ENCODE measurements around the gene SAPCD1.
"Not testable (repeated sequence)": the region's sequence is repeated elsewhere in the genome, so short reads cannot be mapped to it uniquely, and the experiment has no call there.

Gene SAPCD1

DNA sequence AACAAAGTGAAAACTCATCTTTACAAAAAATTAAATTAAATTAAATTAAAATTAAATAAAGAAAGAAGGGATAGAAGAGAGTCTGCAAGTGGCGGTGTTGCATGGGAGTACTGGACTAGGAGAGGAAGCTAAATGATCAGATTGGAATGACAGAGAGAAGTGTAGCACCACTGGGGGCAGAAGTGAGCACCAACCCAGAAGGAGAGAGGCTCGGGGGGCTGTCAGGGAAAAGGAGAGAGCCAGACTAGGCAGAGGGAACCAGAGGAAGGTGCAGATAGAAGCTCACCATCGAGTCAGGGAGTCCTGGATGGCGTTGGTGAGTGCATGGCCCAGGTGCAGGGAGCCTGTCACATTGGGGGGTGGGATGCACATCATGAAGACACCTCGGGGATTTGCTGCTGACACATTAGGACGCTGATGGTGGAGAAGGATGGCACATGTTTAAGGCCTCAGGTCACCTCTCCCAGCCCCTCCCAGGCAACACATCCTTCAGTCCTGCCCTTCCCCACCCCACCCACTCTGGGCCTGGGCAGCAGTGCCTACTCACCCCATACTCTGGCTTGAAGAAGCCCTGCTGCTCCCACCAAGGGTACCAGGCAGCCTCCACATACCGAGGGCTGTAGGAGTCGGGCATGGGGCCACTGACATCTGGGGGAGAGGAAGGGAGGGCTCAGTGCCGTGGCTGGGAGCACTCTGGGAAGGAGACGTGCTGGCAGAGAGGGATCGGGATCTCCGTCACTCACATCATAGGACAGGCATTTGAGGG lies 29.1 kb downstream of the SAPCD1 start:
- H3K27ac Mint-ChIP-seq = no peak overlapping the region
- H3K4me3 Mint-ChIP-seq = no peak overlapping the region
- peaks cover 31% of the 10 kb centered on the region for H3K4me1 Mint-ChIP-seq
- no peaks in the 10 kb centered on the region for H3K9me3 Mint-ChIP-seq
- no peaks in the 10 kb centered on the region for H3K27me3 Mint-ChIP-seq
- peak; percentile 62 for DNase-seq
- ATAC-seq = no peak
- H3K36me3 Mint-ChIP-seq (ENCODE audit: low read depth) = peaks cover 49% of the 10 kb centered on the region

DNA sequence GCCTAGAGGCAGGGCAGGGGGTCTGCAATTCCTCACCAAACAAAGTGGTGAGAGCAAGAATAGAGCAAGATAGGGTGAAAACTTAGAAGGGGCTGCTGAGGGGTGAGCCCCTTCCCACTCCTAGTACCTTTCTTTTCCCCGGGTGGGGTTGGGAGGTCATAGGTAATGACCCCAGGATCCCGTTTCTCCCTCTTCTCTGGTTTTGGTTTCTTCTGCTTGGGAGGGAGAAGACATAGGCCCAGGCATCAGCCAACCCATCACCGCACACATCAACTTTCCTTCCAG lies 29.6 kb downstream of the SAPCD1 start:
- H3K27me3 Mint-ChIP-seq = no peaks in the 10 kb centered on the region
- H3K36me3 Mint-ChIP-seq (ENCODE audit: low read depth) = peaks cover 45% of the 10 kb centered on the region
- DNase-seq (no peak), ATAC-seq (no peak)
- no peak overlapping the region for H3K27ac Mint-ChIP-seq
- H3K9me3 Mint-ChIP-seq = no peaks in the 10 kb centered on the region
- peaks cover 35% of the 10 kb centered on the region for H3K4me1 Mint-ChIP-seq
- H3K4me3 Mint-ChIP-seq = no peak overlapping the region

DNA sequence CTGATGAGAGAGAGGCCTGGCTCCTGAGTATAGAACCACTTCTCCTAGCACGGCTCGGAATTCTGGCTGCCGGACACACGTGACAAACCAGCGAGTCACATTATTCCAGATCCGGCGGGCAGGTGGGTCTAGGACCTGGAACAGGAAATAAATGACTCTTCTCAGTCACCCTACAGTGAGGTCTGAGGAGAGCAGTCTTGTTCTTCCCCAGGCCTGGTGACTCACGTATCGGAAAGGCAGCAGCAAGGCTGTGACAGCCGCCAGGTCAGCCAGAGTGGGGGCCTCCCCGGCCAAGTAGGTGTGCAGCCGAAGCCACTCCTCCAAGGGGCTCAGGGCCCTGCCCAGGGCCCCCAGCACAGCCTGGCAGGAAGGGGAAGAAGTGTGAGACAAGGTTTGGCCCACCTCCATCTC lies 30.3 kb downstream of the SAPCD1 start:
- H3K36me3 Mint-ChIP-seq (ENCODE audit: low read depth) = peaks cover 47% of the 10 kb centered on the region
- peak; percentile 45 for ATAC-seq
- no peaks in the 10 kb centered on the region for H3K9me3 Mint-ChIP-seq
- H3K27me3 Mint-ChIP-seq = no peaks in the 10 kb centered on the region
- peak; percentile 43 for DNase-seq
- peaks cover 43% of the 10 kb centered on the region for H3K4me1 Mint-ChIP-seq
- H3K27ac Mint-ChIP-seq = peak overlapping the region; percentile 77
- H3K4me3 Mint-ChIP-seq = peak overlapping the region; percentile 87

DNA sequence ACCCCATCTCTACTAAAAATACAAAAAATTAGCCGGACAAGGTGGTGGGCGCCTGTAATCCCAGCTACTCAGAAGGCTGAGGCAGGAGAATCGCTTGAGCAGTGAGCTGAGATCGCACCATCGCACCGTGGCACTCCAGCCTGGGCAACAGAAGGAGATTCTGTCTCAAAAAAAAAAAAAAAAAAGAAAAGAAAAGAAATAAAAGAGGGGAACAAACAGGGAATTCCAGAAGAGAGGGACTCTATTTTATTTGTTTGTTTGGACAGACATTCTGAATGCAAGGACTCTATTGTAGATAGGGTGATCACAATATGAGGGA lies 31.4 kb downstream of the SAPCD1 start:
- not testable (repeated sequence) for H3K9me3 Mint-ChIP-seq, DNase-seq, ATAC-seq, H3K27me3 Mint-ChIP-seq
- H3K4me3 Mint-ChIP-seq = peak overlapping the region; percentile 87
- H3K27ac Mint-ChIP-seq = peak overlapping the region; percentile 87
- H3K4me1 Mint-ChIP-seq = peaks cover 50% of the 10 kb centered on the region
- peaks cover 49% of the 10 kb centered on the region for H3K36me3 Mint-ChIP-seq (ENCODE audit: low read depth)

DNA sequence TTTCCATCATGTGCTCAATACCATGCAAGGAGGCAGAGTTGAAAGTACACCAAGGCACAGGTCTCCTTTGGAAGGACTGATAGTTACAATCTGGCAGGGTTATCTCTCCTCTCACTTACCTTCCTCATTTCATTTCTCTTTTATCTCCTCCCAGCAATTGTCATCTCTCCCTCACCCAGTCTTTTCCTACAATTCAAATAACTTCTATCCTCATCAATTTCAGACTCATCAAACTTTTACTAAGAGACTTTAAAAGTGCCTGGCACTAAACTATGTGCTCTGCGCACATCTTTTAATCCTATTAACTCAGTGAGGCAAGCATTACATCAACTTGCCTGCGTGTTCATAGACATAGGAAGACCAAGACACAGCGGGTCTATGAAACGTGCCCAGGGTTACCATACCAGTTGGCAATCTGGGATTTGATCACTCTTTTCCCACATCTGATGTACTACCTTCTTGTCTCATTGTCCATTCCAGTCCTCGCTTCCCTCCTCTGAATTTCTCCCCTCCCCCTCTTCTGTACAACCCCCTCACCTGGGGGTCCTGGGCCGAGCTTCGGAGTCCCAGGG lies 31.9 kb downstream of the SAPCD1 start:
- peak overlapping the region; percentile 87 for H3K27ac Mint-ChIP-seq

DNA sequence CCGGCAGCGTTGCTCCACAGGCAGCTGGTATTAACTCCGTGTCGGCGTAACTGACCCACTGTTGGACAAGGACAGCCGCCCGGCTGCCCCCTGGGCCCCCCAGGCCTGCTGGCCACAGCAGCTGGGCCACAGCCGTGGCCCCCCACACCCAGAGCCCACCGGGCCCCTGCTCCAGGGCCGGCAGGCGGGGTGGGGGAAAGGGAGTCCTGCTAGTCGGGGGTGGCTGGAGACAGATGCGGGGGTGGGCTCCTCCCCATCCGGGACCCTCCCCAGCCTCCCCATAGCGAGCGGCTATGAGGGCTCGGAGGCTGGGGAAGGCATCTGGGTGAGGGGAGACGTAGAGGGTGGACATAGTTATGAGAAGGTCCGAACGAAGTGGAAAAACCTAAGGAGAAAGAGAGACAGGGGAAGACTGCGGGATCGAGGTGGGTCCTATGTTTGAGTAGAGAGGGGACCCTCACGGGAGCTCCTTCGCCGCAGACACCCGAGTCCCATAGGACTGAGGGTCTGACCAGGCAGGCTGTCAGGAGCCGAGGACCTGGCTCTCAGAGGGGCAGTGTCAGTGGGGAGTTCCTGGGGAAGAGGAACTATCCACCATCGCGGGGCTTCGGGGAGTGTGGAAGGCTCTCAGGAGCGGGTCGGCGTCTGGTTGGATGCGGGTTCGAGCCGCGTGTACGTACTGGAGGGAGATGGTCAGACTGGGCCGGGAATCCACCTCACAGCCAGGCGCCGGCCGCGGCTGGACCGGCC lies 32.6 kb downstream of the SAPCD1 start:
- no peaks in the 10 kb centered on the region for H3K9me3 Mint-ChIP-seq
- peaks cover 48% of the 10 kb centered on the region for H3K4me1 Mint-ChIP-seq
- no peaks in the 10 kb centered on the region for H3K27me3 Mint-ChIP-seq
- peak overlapping the region; percentile 87 for H3K4me3 Mint-ChIP-seq
- peak overlapping the region; percentile 99 for H3K27ac Mint-ChIP-seq
- DNase-seq (no peak), ATAC-seq (peak; percentile 4)
- H3K36me3 Mint-ChIP-seq (ENCODE audit: low read depth) = peaks cover 42% of the 10 kb centered on the region

More for the DNA sequence above, 31.9 kb downstream of the SAPCD1 start:
- Mint-ChIP-seq H3K4me1 (peaks cover 50% of the 10 kb centered on the region), H3K36me3 (ENCODE audit: low read depth) (peaks cover 46% of the 10 kb centered on the region), H3K4me3 (peak overlapping the region; percentile 87), H3K9me3 (no peaks in the 10 kb centered on the region), H3K27me3 (no peaks in the 10 kb centered on the region)
- ATAC-seq = no peak
- DNase-seq = no peak

DNA sequence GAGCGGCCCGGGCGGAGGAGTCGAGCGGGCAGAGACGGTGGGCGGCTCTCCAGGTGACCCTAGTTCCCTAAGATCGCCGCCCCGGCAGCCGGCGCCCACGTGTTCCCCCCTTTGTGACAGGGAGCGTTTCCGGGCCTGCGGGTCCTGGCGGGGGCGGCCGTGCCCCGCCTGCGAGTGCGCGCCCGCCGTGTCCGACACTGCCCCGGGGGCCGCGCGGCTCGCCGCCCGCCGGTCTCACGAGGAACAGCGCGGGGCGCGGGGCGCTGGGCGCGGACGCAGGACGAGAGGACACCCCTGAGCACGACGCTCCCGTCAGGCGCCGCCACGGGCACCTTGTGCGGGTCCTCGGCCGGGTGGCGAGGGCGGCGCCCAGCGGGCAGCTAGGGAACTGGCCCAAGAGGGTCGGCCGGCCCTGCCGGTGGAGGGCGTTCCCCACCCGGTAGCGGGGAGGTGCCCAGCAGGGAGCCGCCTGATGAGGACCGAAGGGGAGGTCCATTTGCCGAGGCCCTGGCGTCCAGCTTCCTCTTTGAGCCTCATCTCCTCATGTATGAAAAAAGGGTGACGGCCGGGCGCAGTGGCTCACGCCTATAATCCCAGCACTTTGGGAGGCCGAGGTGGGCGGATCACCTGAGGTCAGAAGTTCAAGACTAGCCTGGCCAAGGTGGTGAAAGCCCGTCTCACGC lies 33.3 kb downstream of the SAPCD1 start, which contains the start of gene VARS1:
TSS of gene VARS1 (minus strand) at position 137 of the 683 bp plus-strand sequence. CDS start 535 bp downstream, outside the sequence.
- peak within 1 kb of the TSS; percentile 87 for H3K4me3 Mint-ChIP-seq
- H3K9me3 Mint-ChIP-seq = no peaks in the 10 kb centered on the region
- DNase-seq (peak; percentile 89), ATAC-seq (peak; percentile 85)
- peaks cover 38% of the 10 kb centered on the region for H3K36me3 Mint-ChIP-seq (ENCODE audit: low read depth)
- H3K27me3 Mint-ChIP-seq = no peaks in the 10 kb centered on the region
- H3K27ac Mint-ChIP-seq = peak within 1 kb of the TSS; percentile 99
- H3K4me1 Mint-ChIP-seq = peaks cover 45% of the 10 kb centered on the region

DNA sequence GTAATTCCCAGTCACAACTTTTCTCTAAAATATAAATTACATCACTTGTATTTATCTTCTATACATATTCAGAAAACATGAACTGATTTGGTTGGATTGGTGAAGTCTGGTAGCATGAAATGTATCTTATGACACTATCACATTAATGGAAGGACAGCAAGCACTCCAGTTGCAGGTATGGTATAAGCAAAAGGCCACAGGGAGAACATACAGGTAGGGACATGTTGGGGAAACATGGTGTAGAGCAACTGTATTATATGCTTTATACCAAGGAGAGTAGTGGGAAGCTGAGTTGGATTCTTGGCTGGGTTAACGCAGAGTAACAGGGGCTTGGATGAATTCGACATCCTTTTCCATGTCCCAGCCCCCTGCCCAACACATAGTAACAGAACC lies 34.5 kb downstream of the SAPCD1 start:
- H3K4me3 Mint-ChIP-seq = no peak overlapping the region
- H3K27ac Mint-ChIP-seq = peak overlapping the region; percentile 36
- H3K36me3 Mint-ChIP-seq (ENCODE audit: low read depth) = peaks cover 34% of the 10 kb centered on the region
- H3K27me3 Mint-ChIP-seq = no peaks in the 10 kb centered on the region
- ATAC-seq = no peak
- no peaks in the 10 kb centered on the region for H3K9me3 Mint-ChIP-seq
- DNase-seq = no peak
- H3K4me1 Mint-ChIP-seq = peaks cover 41% of the 10 kb centered on the region

DNA sequence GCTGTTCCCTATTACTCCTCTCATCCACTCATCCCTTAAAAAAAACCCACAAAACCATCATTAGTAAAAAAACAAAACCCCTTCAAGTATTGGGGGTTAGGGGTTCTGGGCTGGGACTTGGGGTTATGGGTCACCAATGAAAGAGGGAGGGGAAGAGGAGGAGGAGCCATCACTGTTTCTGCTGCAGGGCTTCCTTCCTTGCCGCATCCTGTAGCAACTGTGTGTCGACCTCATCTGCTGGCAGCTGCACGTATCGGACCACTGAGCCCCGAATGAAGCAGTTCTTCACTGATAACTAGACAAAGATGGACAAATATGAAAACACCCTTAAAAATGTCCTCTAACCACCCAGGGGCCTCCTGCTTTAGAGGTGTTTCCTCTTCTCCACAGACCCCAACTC lies 35.1 kb downstream of the SAPCD1 start:
- Mint-ChIP-seq H3K9me3 (no peaks in the 10 kb centered on the region), H3K36me3 (ENCODE audit: low read depth) (peaks cover 36% of the 10 kb centered on the region), H3K4me1 (peaks cover 40% of the 10 kb centered on the region), H3K27ac (peak overlapping the region; percentile 64), H3K27me3 (no peaks in the 10 kb centered on the region), H3K4me3 (no peak overlapping the region)
- ATAC-seq = no peak
- DNase-seq = no peak

DNA sequence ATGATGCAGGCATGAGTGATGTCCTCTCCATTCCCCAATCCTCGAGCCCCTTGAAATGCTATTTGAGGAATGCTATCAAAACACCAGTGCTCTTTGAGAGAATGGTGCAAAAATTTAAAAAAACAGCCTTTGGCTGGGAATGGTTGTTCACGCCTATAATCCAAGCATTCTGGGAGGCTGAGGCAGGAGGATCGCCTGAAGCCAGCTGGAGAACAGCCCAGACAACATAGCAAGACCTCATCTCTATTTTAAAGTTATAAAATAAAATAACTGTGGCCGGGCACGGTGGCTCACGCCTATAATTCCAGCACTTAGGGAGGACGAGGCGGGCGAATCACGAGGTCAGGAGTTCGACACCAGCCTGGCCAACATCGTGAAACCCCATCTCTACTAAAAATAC lies 37.3 kb downstream of the SAPCD1 start:
- ATAC-seq (no peak), DNase-seq (no peak)
- Mint-ChIP-seq H3K4me1 (peaks cover 36% of the 10 kb centered on the region), H3K27me3 (no peaks in the 10 kb centered on the region), H3K27ac (no peak overlapping the region), H3K36me3 (ENCODE audit: low read depth) (peaks cover 25% of the 10 kb centered on the region), H3K4me3 (no peak overlapping the region), H3K9me3 (no peaks in the 10 kb centered on the region)

DNA sequence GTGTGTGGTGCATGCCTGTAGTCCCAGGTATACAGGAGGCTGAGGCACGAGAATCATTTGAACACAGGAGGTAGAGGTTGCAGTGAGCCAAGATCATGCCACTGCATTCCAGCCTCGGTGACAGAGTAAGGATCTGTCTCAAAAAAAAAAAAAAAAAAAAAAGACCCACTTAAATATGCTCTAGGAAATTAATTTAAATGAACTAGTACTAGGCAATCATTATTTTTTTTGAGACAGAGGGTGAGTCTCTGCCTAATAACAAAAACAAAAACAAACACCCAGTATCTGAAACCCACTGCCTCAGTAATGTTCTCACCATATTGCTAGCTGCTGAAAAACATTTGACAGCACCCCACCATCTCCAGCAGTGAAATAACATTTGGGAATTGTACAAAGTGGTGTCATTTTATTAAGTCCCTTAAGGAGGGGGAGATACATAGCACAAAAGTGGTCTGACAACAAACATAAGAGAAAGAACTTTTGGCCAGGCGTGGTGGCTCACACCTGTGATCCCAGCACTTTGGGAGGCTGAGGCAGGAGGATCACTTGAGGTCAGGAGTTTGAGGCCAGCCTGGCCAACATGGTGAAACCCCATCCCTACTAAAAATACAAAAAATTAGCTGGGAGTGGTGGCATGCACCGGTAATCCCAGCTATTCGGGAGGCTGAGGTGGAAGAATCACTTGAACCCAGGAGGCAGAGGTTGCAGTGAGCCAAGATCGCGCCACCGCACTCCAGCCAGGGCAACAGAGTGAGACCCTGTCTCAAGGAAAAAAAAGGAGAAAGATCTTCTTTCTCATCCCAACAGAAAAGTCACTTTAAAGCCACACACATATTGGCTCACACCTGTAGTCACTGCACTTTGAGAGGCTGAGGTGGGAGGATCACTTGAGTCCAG lies 38.8 kb downstream of the SAPCD1 start:
- Mint-ChIP-seq H3K4me1 (peaks cover 41% of the 10 kb centered on the region), H3K36me3 (ENCODE audit: low read depth) (peaks cover 24% of the 10 kb centered on the region)
- not testable (repeated sequence) for H3K27me3 Mint-ChIP-seq, H3K9me3 Mint-ChIP-seq, H3K27ac Mint-ChIP-seq, H3K4me3 Mint-ChIP-seq, ATAC-seq, DNase-seq

DNA sequence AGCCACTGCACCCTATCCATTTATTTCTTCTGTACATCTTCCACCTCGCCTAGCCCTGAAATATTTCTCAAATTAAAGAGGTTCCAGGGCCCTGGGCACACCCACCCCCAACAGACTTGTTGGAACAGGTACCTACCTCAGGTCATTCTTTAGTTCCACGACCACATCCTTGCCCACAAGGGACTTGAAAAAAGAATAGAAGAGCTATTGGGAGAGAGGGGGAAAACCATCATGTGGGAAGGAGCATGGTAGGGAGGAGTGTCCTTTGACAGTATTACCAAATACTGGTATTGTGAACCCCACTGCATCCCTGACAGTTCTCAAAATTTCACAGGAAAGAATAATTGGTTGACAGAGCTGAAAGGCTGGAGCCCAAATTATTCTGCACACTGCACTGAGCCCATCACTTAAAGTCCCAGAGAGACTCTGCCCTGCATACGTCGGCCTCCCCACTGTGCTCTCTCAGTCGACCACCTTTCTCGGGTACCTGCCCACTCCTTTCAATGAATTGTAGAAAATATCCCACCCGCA lies 43.5 kb downstream of the SAPCD1 start:
- peaks cover 24% of the 10 kb centered on the region for H3K4me1 Mint-ChIP-seq
- H3K9me3 Mint-ChIP-seq = no peaks in the 10 kb centered on the region
- peak; percentile 37 for ATAC-seq
- peak overlapping the region; percentile 98 for H3K4me3 Mint-ChIP-seq
- no peak for DNase-seq
- H3K27me3 Mint-ChIP-seq = no peaks in the 10 kb centered on the region
- peak overlapping the region; percentile 97 for H3K27ac Mint-ChIP-seq
- H3K36me3 Mint-ChIP-seq (ENCODE audit: low read depth) = peaks cover 23% of the 10 kb centered on the region

DNA sequence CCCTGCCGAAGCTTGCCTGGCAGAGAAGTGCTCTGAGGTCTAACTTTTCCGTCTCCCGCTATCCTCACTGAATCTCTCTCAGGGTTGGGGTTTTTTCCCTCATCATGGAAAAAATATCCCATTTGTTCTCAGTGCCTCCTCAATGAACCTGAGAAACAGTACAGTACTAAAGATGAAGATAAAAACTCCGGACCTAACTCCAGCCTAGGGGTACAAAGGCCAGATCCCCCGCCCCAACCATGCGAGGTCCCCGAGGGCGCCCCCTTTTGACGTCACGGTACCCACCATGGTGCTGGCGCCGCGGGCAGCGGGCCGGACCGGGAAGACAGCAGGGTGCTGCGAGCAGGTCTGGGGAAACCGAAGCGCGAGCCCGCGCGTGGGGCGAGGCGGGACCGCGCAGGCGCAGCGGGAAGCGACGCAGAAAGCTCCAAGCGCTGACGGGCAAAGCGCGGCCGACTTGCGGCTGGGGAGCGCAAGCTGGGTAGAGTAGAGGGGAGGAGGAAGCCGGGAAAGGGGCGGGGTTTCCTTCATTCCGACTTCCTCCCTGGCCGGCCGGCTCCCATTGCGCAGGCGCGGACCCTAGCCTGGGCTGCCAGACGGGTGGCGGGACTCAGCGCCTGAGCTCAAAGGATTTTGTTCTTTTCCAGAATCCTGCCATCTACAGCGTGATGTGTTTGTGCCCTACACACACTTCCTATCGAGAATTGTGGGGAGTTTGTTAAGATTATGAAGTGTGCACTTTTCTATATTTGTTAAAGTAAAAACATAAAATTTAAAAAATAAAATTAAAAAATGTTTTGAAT lies 44.2 kb downstream of the SAPCD1 start, which contains the start of gene LSM2:
TSS of gene LSM2 (minus strand) at position 497 of the 803 bp plus-strand sequence. CDS start at position 288, 209 bp downstream.
- peak; percentile 98 for DNase-seq
- H3K27ac Mint-ChIP-seq = peak within 1 kb of the TSS; percentile 97
- peak; percentile 97 for ATAC-seq
- H3K27me3 Mint-ChIP-seq = no peaks in the 10 kb centered on the region
- H3K36me3 Mint-ChIP-seq (ENCODE audit: low read depth) = peaks cover 18% of the 10 kb centered on the region
- H3K4me3 Mint-ChIP-seq = peak within 1 kb of the TSS; percentile 98
- peaks cover 24% of the 10 kb centered on the region for H3K4me1 Mint-ChIP-seq
- no peaks in the 10 kb centered on the region for H3K9me3 Mint-ChIP-seq

Measured in activated naive CD8-positive, alpha-beta T cell treated with anti-CD3 and anti-CD28 coated beads, Interleukin-2, amount 50 U/mL, for 24 hours (primary cell).